Jurkat, Clone E6-1 (cell line): Measurements from ENCODE around the gene TULP3.

ENCODE experiments used
- DNase-seq: peaks from one replicate; pipeline ENCODE4 v3.0.0-alpha.2; 2011; ENCODE audit warnings: low read depth, low spot score
- H3K4me3 ChIP-seq: 2 replicates; pipeline ENCODE4 v1.5.1; 2011; ENCODE audit warnings: mild to moderate bottlenecking, low read length, control low read depth, moderate library complexity

Gene TULP3

GRCh38 chr12:2959505-2960389 lies 69.1 kb downstream of the TULP3 start:
- H3K4me3 ChIP-seq: peak overlapping the region; percentile 49

GRCh38 chr12:2960390-2960956 lies 69.8 kb downstream of the TULP3 start:
- DNase-seq: no peak

More at GRCh38 chr12:2959505-2960389, 69.1 kb downstream of the TULP3 start:
- no peak for DNase-seq

GRCh38 chr12:2960996-2961616 lies 70.4 kb downstream of the TULP3 start:
- no peak overlapping the region for H3K4me3 ChIP-seq
- no peak for DNase-seq

More at GRCh38 chr12:2960390-2960956, 69.8 kb downstream of the TULP3 start:
- H3K4me3 ChIP-seq: no peak overlapping the region

DNA sequence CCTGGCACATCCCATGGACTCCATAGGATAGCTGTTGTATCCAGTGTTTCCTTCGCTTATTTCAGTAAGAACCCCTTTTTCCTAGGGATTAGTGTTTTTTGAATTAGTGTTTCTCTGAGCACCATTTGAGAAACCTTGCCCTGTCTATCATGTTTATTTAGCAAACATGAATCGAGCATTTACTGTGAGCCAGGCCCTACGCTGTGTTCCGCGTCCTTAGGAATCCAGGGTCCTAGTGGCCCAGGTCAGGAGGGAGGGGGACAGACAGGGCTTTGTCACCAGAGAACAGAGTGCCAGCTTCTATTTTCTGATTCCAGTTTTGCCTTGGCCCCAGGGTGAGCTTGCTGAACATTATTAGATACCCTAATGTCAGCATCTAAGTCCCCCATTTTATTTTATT lies 71.0 kb downstream of the TULP3 start:
- H3K4me3 ChIP-seq: no peak overlapping the region
- DNase-seq: no peak

DNA sequence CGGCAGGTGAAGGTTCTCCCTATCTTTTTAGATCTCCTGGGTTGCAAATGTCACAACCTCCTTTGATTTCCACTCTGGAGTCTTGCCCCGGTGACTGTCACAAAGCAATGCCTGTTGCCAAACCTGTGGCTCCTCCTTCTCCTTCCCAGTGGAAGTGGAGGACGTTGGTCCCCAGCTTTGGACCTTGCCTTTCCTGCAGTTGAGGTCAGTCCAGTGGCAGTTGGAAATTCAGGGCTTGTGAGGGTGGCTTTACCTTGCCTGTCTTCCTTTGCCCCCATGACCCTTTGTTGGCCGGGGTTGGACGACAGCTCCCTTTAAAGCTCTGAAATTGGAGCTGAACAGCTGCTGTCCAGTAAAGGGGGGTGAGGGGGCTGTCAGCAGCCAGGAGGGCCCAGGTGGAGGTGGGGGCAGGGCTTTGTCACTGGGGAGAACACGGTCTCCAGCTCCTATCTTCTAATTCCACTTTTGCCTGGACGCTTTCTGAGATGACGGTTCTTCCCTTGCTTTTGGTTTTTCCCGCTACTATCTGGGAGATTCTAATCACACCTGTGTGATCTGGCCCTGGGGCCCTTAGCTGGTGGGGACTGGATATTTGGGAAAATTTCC lies 72.6 kb downstream of the TULP3 start:
- DNase-seq: no peak
- no peak overlapping the region for H3K4me3 ChIP-seq

GRCh38 chr12:2963760-2964292 lies 73.1 kb downstream of the TULP3 start:
- no peak overlapping the region for H3K4me3 ChIP-seq
- no peak for DNase-seq

GRCh38 chr12:2967651-2968050 lies 77.0 kb downstream of the TULP3 start:
- H3K4me3 ChIP-seq: no peak overlapping the region
- no peak for DNase-seq

- no peak for DNase-seq
Observed at GRCh38 chr12:2970744-2971143, 80.1 kb downstream of the TULP3 start.

GRCh38 chr12:2973566-2973965 lies 82.9 kb downstream of the TULP3 start:
- no peak for DNase-seq

More at GRCh38 chr12:2970744-2971143, 80.1 kb downstream of the TULP3 start:
- no peak overlapping the region for H3K4me3 ChIP-seq

DNA sequence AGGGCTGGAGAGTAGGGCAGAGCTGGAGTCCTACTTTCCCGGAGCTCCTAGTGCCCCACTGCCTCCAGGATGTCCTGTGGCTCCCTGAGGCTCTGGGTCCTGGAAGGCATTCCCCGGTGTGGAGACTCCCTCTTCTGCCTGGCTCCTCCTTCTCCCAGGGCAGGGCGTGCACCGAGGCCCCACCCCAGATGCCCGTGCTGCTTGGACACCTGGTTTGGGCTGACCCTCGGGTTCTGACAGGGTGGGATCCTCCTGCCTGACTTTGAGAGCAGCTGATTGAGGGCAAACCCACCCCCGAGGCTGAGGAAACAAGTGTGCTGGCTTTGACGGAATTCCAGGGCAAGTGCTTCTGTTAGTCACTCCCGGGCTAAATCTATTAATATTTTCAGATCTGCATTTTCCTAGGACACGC lies 83.9 kb downstream of the TULP3 start:
- H3K4me3 ChIP-seq: no peak overlapping the region
- DNase-seq: no peak

More at GRCh38 chr12:2973566-2973965, 82.9 kb downstream of the TULP3 start:
- H3K4me3 ChIP-seq: no peak overlapping the region

DNA sequence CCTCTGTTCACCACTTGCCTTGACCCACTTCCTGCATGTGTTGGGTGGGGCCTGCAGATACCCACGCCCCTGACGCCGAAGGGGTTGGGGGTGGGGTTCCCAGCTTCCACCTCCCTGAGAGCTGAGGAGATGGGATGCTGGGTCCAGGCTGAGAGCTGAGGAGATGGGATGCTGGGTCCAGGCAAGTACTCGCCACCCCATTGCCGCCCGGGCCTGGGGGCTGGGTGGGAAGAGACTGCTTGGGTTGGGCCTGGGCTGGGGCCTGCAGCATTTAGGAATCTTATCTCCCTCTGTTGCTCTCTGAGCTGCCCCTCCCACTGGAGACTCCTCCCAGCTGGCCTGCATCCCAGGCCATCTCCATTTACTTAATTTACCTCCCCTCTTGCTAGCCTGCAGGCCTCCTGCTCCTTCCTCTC lies 85.9 kb downstream of the TULP3 start:
- no peak for DNase-seq
- H3K4me3 ChIP-seq: no peak overlapping the region

DNA sequence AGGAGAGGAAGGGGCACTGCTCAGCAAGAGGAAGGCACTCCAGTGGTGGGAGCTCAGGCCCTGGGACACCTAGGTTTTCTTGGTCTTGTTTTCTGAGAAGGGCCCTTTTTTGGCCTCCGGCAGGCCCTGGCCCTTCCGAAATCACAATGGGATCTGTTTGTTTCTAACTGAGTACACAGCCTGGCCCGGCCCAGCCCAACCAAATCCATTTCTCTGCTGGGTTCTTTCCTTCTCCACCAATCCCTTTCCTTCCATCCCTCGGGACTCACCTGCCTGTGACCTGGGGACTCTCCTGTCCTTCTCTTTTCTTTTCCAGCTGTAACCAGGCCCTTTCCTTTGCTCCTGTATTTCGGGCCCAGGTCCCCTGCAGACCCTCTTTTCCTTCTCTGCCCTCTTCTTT lies 87.1 kb downstream of the TULP3 start:
- no peak overlapping the region for H3K4me3 ChIP-seq
- no peak for DNase-seq

GRCh38 chr12:2979806-2980205 lies 89.1 kb downstream of the TULP3 start:
- DNase-seq: no peak
- no peak overlapping the region for H3K4me3 ChIP-seq

- DNase-seq: no peak
- H3K4me3 ChIP-seq: no peak overlapping the region
Observed at GRCh38 chr12:2980630-2981029, 89.9 kb downstream of the TULP3 start.

- H3K4me3 ChIP-seq: no peak overlapping the region
- no peak for DNase-seq
Observed at GRCh38 chr12:2982361-2982760, 91.7 kb downstream of the TULP3 start.

DNA sequence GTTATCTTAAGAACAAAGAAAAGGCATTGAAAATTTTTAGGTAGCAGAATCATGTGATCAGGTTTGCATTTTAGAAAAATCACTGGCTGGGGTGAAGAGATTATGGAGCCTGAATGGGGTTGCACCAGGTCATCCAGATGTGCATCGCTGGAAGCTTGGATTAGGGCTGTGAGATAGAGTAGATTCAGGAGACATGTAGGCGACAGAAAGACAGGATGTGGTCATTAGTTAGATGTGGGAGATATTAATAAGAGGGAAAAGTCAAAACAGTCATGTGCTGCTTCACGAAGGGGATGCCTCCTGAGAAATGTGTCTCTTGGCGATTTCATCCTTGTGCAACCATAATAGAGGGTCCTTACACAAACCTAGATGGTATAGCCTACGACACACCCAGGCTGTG lies 93.6 kb downstream of the TULP3 start:
- no peak overlapping the region for H3K4me3 ChIP-seq
- DNase-seq: no peak

DNA sequence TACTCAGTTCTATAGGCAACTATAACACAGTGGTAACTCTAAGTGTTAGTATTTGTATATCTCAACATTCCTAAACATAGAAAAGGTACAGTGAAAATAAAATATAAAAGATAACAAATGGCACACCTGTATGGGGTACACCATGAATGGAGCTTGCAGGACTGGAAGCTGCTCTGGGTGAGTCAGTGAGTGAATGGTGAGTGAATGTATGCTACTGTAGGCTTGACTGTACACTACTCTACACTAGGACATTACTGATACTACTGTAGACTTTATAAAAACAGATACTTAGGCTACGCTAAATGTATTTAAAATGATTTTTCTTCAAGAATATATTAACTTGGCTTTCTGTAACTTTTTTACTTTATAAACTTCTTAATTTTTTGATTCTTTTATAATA lies 94.0 kb downstream of the TULP3 start:
- no peak for DNase-seq
- no peak overlapping the region for H3K4me3 ChIP-seq

DNA sequence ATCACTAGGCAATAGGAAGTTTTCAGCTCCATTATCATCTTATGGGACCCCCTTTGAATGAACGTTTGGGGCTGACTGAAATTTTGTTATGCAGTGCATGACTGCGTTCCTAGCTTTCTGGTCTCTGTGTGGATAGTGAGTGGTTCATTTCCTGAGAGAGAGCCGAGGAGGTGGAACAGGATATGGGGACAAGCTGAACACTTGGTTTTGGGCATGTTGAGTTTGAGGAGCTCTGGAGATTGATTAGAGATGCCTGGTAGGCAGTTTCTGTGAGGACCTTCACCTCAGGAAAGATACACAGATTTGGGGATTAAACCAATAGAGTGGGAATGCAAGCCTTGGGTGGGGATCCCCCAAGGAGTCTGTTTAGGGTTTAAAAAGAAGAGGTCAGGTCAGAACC lies 96.2 kb downstream of the TULP3 start:
- DNase-seq: no peak
- H3K4me3 ChIP-seq: no peak overlapping the region

DNA sequence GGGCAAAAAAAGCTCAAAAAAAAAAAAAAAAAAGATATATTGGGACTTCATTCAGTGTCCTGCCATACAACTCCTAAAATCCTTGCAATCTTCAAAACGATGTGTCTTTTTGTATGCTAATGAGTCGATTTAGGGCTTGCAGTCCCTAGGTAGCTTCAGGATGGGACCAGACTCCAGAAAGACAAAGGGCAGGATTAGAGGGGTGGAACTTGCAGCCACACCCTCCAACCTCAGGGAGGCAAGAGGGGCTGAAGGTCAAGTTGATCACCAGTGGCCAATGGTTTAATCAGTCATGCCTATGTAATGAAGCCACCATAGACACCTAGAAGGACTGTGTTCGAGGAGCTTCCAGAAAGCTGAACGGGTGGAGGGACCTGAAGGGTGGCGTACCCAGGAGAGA lies 97.8 kb downstream of the TULP3 start:
- no peak for DNase-seq
- H3K4me3 ChIP-seq: no peak overlapping the region
